Heart left ventricle (tissue), 16 donors: ENCODE measurements around the gene KCNMA1. TPM values are rescaled to one million over a fixed set of nuclear protein-coding genes. Genes with fewer than 3 reads are reported as not detected.

Source experiments
- ATAC-seq, 4 donors: fragments of 200-7000 bp; cut with Tn5 transposase; one replicate each; pipeline ENCODE4 v1.9.1; 2020 to 2022; ENCODE audit warnings: moderate library complexity in 4 of 4, mild to moderate bottlenecking in 3 of 4, moderate number of reproducible peaks in 1 of 4
- DNase-seq, 5 donors: peaks; one replicate each; pipeline ENCODE4 v3.0.0-alpha.2; 2020
- H3K27ac ChIP-seq, 12 donors: fragments of 200-600 bp; sonication (generic) in 4 of 12; one replicate each; pipeline versions ENCODE4 v1.5.0 to v1.8.0; 2016 to 2022; ENCODE audit warnings: mild to moderate bottlenecking in 2 of 12
- H3K27me3 ChIP-seq, 9 donors: fragments of 200-600 bp; sonication (generic) in 2 of 9; one replicate each; pipeline versions ENCODE4 v1.5.1 to v1.8.0; 2016 to 2022; ENCODE audit warnings: mild to moderate bottlenecking in 3 of 9
- H3K36me3 ChIP-seq, 9 donors: fragments of 200-600 bp; sonication (generic) in 2 of 9; one replicate each; pipeline versions ENCODE4 v1.5.0 to v1.8.0; 2018 to 2022; ENCODE audit warnings: mild to moderate bottlenecking in 2 of 9
- H3K4me1 ChIP-seq, 12 donors: fragments of 200-600 bp; sonication (generic) in 4 of 12; one replicate each; pipeline versions ENCODE4 v1.5.0 to v1.8.0; 2016 to 2022; ENCODE audit warnings: mild to moderate bottlenecking in 3 of 12
- H3K4me3 ChIP-seq, 12 donors: fragments of 200-600 bp; sonication (generic) in 4 of 12; one replicate each; pipeline versions ENCODE4 v1.5.0 to v1.8.0; 2017 to 2022; ENCODE audit warnings: mild to moderate bottlenecking in 9 of 12, moderate library complexity in 4 of 12
- H3K9me3 ChIP-seq, 12 donors: fragments of 200-600 bp; sonication (generic) in 4 of 12; one replicate each; pipeline versions ENCODE4 v1.5.0 to v1.8.0; 2016 to 2022; ENCODE audit warnings: mild to moderate bottlenecking in 1 of 12
- CTCF ChIP-seq, 12 donors: fragments of 200-600 bp; sonication (generic) in 4 of 12; IDR thresholded peaks; one replicate each; pipeline versions ENCODE4 v1.5.0 to v1.8.0; 2018 to 2022; ENCODE audit warnings: antibody characterized with exemption in 12 of 12, mild to moderate bottlenecking in 5 of 12
- POLR2A ChIP-seq, 2 donors: fragments of 450-650 bp; IDR thresholded peaks; one replicate each; pipeline ENCODE4 v1.6.1; 2017; ENCODE audit warnings: antibody characterized with exemption in 2 of 2, mild to moderate bottlenecking in 2 of 2, moderate library complexity in 2 of 2
- WGBS, 4 donors: extraction: QIAGEN DNeasy Blood & Tissue Kit in 2 of 4; methylation state at CpG; one replicate each; pipeline versions ENCODE4 v1.1.5 to v1.1.7; 2013 to 2018; 5-methylcytosine and 5-hydroxymethylcytosine counted together
- intact Hi-C, 10 donors: fragments of 100-400 bp; cut with DNase I; formaldehyde crosslinking; loops; one replicate each; pipeline versions ENCODE4 v1.11.1 to v1.14.2; 2022
- polyA plus RNA-seq, 2 donors: library from polyadenylated mRNA; stranded (reverse); fragments of 200-250 nt; gene quantifications; one replicate each; pipeline ENCODE4 v1.2.3, GENCODE V29; 2013
- total RNA-seq, 9 donors: library from RNA; depleted of rRNA in 2 of 9; stranded (reverse); fragments of >200 nt in 2 of 9; fragmentation: NEBNext Ultra II Directional in 3 of 9; extraction: Animal tissue kit (Norgen Biotek cat#: 25700) in 3 of 9; gene quantifications; one replicate each; pipeline versions ENCODE4 v1.1.0 to v1.2.4, GENCODE V29; 2016 to 2023
- donor health status: ischemic (EF 13 %, LVEDD 7.1; RV severe dilation, severe dysfunction).
- donor health status: healthy with polysubstance abuse.
- donor health status: DM: no; HTN: yes; CAD: no.
- donor health status: DM: no; HTN: no; CAD: no.
- donor health status: ischemic (EF 25% LVEDD 6.9; RV normal size, moderate dysfunction).
- donor health status: ischemic (EF 25% LVEDD 5.7; RV mildly dilated, moderate dysfunction).
- donor health status: healthy.
- donor health status: DM: yes; HTN: yes; CAD: no.
- donor health status: ischemic (EF 35%, LVEDD 5.7; RV mildly dilated, moderate dysfunction).
- donor health status: nonischemic (EF 11% LVEDD 7.7; RV severe dilation, severe dysfunction).
- donor health status: DM: yes; HTN: yes; CAD: no.
- donor health status: PGD.
- donor health status: ischemic (EF 29% LVEDD 5.4; RV normal size, mild dysfunction).
- donor health status: nonischemic (EF 23%, LVEDD 6.1; RV moderate dilation, normal function).

The KCNMA1 gene
- total and polyA plus RNA-seq, 11 donors = 0.39 to 8.7 (median 1.7) TPM

GRCh38 chr10:77027141-77027540 lies 610.5 kb downstream of the KCNMA1 start:
- H3K27ac ChIP-seq = no peak overlapping the region
- TF ChIP-seq CTCF (IDR thresholded peaks at IDR 0.05) = no peak
- TF ChIP-seq POLR2A (IDR thresholded peaks at IDR 0.05) = no peak
- DNase-seq (no peak), ATAC-seq (no peak)
- no peak overlapping the region for H3K4me3 ChIP-seq
- intact Hi-C loops = no loop called here
- H3K9me3 ChIP-seq = no peaks in the 10 kb centered on the region
- peaks cover 0 to 10% (median 0%) of the 10 kb centered on the region in 9 donors for H3K27me3 ChIP-seq
- WGBS, 4 donors = 81 to 91% (median 87%) methylated on average over 2 of the region's 2 CpGs
- H3K36me3 ChIP-seq = no peaks in the 10 kb centered on the region
- H3K4me1 ChIP-seq = no peaks in the 10 kb centered on the region

GRCh38 chr10:77026148-77026547 lies 611.5 kb downstream of the KCNMA1 start:
- 89 to 92% (median 91%) methylated on average over 5 of the region's 5 CpGs for WGBS, 4 donors
- Histone ChIP-seq H3K27ac (no peak overlapping the region), H3K4me3 (no peak overlapping the region), H3K4me1 (no peaks in the 10 kb centered on the region), H3K36me3 (no peaks in the 10 kb centered on the region), H3K9me3 (no peaks in the 10 kb centered on the region), H3K27me3 (peaks cover 0 to 6% (median 0%) of the 10 kb centered on the region in 9 donors)
- intact Hi-C loops = no loop called here
- TF ChIP-seq POLR2A (IDR thresholded peaks at IDR 0.05) (no peak), CTCF (IDR thresholded peaks at IDR 0.05) (no peak)
- DNase-seq (no peak), ATAC-seq (no peak)

DNA sequence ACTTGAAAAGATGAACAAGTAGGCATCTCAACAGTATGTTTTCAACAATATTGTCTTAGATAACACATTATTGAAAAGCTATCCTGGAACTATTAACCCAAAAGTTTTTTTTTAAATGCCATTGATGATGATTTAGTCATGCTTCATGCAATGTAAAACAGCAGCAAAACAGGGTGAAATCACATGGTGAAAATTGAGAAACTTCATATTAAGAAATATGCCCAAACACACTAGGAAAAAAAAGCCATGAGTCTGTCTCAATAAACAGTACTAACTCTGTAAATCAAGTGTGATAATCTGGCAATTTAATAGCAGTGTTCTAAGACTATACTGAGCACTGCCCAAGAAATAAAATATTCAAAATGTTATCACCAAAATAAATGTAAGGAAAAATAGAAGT lies 613.1 kb downstream of the KCNMA1 start:
- intact Hi-C loops = no loop called here
- TF ChIP-seq CTCF (IDR thresholded peaks at IDR 0.05) = no peak
- TF ChIP-seq POLR2A (IDR thresholded peaks at IDR 0.05) = no peak
- H3K36me3 ChIP-seq = no peaks in the 10 kb centered on the region
- H3K4me3 ChIP-seq = no peak overlapping the region
- no peaks in the 10 kb centered on the region for H3K27me3 ChIP-seq
- H3K9me3 ChIP-seq = no peaks in the 10 kb centered on the region
- ATAC-seq = no peak
- no peak for DNase-seq
- H3K4me1 ChIP-seq = no peaks in the 10 kb centered on the region
- no peak overlapping the region for H3K27ac ChIP-seq

GRCh38 chr10:77023396-77023795 lies 614.2 kb downstream of the KCNMA1 start:
- intact Hi-C loops = no loop called here
- no peaks in the 10 kb centered on the region for H3K36me3 ChIP-seq
- no peak for ATAC-seq
- no peak overlapping the region for H3K27ac ChIP-seq
- WGBS, 4 donors = 81 to 86% (median 84%) methylated on average over 2 of the region's 2 CpGs
- H3K27me3 ChIP-seq = no peaks in the 10 kb centered on the region
- H3K9me3 ChIP-seq = no peaks in the 10 kb centered on the region
- no peaks in the 10 kb centered on the region for H3K4me1 ChIP-seq
- DNase-seq = no peak
- no peak for TF ChIP-seq CTCF (IDR thresholded peaks at IDR 0.05)
- H3K4me3 ChIP-seq = no peak overlapping the region
